WERI-Rb-1 (cell line): ENCODE results near the gene CSNK1D.

Experiments used
- DNase-seq: peaks from one replicate; pipeline ENCODE4 v3.0.0-alpha.2; 2020
- H3K27ac ChIP-seq: fragments of 250-450 bp; sonication (Bioruptor Pico); 2 replicates; pipeline ENCODE4 v1.5.1; 2020; ENCODE audit warnings: mild to moderate bottlenecking, moderate library complexity
- H3K27me3 ChIP-seq: fragments of 250-450 bp; sonication (Bioruptor Pico); 2 replicates; pipeline ENCODE4 v1.5.1; 2021; ENCODE audit warnings: mild to moderate bottlenecking, low read depth, moderate library complexity; ENCODE audit not compliant: insufficient read depth, severe bottlenecking
- H3K36me3 ChIP-seq: fragments of 250-450 bp; sonication (Bioruptor Pico); 2 replicates; pipeline ENCODE4 v1.5.1; 2020; ENCODE audit warnings: mild to moderate bottlenecking, moderate library complexity
- H3K4me3 ChIP-seq: 2 replicates; pipeline ENCODE4 v1.5.1; 2011; ENCODE audit warnings: low read depth, mild to moderate bottlenecking, control low read depth, low read length
- H3K9me3 ChIP-seq: fragments of 250-450 bp; sonication (Bioruptor Pico); 2 replicates; pipeline ENCODE4 v1.5.1; 2021; ENCODE audit warnings: mild to moderate bottlenecking, moderate library complexity; ENCODE audit not compliant: severe bottlenecking
- TF ChIP-seq, protein P1 (sequence below): IDR thresholded peaks from 2 replicates; pipeline ENCODE4 v1.5.1; 2011; ENCODE audit warnings: low read depth, mild to moderate bottlenecking, control low read depth, inconsistent platforms, low read length

The CSNK1D gene

GRCh38 chr17:82226809-82227628 is 46.5 kb downstream of the CSNK1D start:
- no peaks in the 10 kb centered on the region for H3K36me3 ChIP-seq
- H3K27ac ChIP-seq, result no peak overlapping the region
- H3K4me3 ChIP-seq, result no peak overlapping the region
- no peak for DNase-seq
- TF ChIP-seq, protein P1, sequence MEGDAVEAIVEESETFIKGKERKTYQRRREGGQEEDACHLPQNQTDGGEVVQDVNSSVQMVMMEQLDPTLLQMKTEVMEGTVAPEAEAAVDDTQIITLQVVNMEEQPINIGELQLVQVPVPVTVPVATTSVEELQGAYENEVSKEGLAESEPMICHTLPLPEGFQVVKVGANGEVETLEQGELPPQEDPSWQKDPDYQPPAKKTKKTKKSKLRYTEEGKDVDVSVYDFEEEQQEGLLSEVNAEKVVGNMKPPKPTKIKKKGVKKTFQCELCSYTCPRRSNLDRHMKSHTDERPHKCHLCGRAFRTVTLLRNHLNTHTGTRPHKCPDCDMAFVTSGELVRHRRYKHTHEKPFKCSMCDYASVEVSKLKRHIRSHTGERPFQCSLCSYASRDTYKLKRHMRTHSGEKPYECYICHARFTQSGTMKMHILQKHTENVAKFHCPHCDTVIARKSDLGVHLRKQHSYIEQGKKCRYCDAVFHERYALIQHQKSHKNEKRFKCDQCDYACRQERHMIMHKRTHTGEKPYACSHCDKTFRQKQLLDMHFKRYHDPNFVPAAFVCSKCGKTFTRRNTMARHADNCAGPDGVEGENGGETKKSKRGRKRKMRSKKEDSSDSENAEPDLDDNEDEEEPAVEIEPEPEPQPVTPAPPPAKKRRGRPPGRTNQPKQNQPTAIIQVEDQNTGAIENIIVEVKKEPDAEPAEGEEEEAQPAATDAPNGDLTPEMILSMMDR, result no peak
- H3K9me3 ChIP-seq, result peaks cover 6% of the 10 kb centered on the region
- no peaks in the 10 kb centered on the region for H3K27me3 ChIP-seq

DNA sequence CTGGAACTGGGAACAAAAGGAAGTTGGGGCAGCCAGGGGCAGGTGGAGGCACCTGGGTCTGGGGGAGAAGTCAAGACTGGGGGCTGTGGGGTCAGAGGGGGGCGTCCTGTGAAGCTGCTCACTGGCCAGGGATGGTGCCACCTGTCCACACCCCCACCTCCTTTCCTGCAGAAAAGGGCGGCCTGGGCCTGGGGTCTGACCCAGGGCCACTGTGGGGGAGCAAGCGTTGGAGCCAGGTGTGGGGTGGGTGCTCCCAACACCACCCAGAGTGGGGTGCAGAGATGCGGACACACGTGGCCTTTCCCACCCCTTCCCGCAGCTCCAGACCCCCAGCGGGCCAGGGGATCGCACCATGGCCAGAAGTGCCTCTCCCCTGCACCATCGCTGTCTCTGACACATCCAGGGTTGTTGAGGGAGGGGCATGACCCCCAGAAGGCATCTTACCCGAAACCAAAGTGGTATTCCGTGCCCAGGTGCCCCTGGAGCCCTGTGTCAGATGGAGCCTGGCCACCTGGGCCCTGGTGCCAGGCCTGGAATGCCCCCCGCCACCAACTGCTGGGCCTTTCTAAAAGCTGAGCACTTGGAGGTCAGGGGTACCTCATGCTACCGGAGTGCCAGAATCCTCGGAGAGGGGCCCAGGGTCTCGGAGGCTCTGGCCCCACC is 47.2 kb downstream of the CSNK1D start:
- peaks cover 6% of the 10 kb centered on the region for H3K9me3 ChIP-seq
- H3K27me3 ChIP-seq, result no peaks in the 10 kb centered on the region
- no peak overlapping the region for H3K4me3 ChIP-seq
- DNase-seq, result no peak
- H3K27ac ChIP-seq, result no peak overlapping the region
- no peaks in the 10 kb centered on the region for H3K36me3 ChIP-seq
- TF ChIP-seq, protein P1, result no peak

GRCh38 chr17:82225368-82226029 is 48.0 kb downstream of the CSNK1D start:
- no peak overlapping the region for H3K27ac ChIP-seq
- no peaks in the 10 kb centered on the region for H3K36me3 ChIP-seq
- DNase-seq, result no peak
- no peak overlapping the region for H3K4me3 ChIP-seq
- peaks cover 6% of the 10 kb centered on the region for H3K9me3 ChIP-seq
- TF ChIP-seq, protein P1, result no peak
- H3K27me3 ChIP-seq, result no peaks in the 10 kb centered on the region

DNA sequence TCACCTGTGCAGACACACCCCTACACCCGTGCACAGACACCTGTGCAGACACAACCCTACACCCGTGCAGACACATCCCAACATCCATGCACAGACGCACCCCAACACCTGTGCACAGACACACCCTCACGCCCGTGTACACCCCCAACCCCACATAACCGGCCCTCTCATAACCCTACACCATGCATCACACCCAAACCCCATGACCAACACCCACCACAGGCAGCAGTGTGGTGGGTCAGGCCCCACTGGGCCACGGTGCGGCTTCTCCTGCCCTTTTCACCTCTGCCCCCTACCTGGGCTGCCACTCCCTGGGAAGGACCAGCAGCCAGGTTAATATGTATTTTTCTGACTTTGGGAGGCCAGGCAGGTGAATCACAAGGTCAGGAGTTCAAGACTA is 48.8 kb downstream of the CSNK1D start:
- Histone ChIP-seq H3K4me3 (no peak overlapping the region), H3K36me3 (no peaks in the 10 kb centered on the region), H3K27ac (no peak overlapping the region), H3K27me3 (no peaks in the 10 kb centered on the region), H3K9me3 (peaks cover 6% of the 10 kb centered on the region)
- DNase-seq, result no peak
- TF ChIP-seq, protein P1, result no peak

GRCh38 chr17:82223517-82223916 is 50.0 kb downstream of the CSNK1D start:
- TF ChIP-seq, protein P1, result no peak
- Histone ChIP-seq H3K27me3 (no peaks in the 10 kb centered on the region), H3K4me3 (no peak overlapping the region), H3K27ac (peak overlapping the region; percentile 62), H3K9me3 (peaks cover 6% of the 10 kb centered on the region), H3K36me3 (no peaks in the 10 kb centered on the region)
- no peak for DNase-seq
